NCI-H1105 treated with DMSO at 0.1 percent for 48 hours (cell line): ENCODE data around the gene GPS1.

ENCODE experiments used
- DNase-seq: peaks from one replicate; lab custom pipeline; 2025; lab: John Stamatoyannopoulos, UW

GPS1 gene

DNA sequence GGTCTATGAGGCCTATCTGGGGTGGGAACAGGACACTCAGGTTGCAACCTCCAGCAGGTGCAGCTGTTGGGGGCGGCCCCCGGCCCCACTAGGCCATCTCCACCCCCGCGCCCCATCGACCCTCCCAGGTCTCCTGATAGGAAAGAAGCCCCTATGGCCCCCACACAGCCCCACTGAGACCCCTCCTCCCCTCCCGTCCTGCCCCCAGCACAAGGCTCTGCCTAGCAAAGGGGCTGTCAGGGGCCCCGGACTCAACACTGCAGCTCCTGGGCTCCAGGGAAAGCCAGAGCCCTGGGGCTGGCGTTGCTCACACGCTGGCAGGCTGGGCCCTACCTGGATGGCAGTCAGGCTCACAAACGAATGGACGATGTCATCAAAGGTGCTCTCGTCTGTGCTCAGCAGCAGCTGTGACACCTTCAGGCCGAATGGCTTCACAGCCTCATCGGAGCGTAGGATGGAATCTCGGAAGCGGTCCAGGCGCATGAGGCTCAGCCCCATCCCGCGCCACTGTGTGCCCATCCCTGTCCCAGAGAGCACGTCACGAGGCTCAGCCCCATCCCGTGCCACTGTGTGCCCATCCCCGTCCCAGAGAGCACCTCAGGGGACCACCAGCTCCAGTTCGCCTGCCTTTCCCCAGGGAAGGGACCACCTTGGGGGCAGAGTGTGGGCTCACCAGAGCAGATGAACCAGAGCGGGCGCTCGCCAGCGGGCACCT, 39.0 kb downstream of the GPS1 start:
- no peak for DNase-seq

DNA sequence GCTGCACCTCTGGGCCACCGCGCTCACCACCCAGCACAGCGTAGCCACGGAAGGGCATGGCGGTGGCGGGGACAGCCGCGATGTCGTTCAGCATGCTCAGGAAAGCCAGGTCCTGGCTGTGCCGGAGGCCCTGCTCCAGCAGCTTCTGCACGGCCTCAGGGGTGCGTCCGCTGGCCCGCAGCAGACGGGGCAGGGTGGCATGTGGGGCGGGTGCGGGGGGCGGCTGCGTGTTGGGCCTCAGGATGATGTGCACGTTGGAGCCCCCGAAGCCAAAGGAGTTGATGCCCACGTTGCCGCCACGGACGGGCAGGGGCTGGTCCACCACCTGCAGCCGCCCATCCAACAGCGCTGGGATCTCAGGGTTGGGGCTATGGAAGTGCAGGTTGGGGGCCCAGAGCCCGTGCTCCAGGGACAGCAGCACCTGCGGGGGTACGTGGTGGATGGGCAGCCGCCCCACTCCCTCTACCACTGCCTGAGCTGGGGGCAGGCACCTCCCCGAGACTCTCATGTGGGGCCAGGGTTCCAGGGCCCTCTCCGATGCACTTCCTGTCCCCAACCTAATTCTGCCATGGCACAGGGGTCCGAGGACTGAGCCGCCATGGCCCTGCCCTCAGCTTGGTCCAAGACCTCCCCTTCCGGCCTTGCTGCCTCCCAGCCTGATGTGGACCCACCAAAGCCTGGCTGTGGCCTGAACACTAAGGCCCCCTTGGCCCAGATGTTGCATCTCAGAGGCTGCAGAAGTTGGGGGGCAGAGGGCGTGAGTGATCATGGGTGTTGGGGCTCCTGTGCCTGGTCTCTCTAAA, 39.8 kb downstream of the GPS1 start:
- DNase-seq, result no peak

DNA sequence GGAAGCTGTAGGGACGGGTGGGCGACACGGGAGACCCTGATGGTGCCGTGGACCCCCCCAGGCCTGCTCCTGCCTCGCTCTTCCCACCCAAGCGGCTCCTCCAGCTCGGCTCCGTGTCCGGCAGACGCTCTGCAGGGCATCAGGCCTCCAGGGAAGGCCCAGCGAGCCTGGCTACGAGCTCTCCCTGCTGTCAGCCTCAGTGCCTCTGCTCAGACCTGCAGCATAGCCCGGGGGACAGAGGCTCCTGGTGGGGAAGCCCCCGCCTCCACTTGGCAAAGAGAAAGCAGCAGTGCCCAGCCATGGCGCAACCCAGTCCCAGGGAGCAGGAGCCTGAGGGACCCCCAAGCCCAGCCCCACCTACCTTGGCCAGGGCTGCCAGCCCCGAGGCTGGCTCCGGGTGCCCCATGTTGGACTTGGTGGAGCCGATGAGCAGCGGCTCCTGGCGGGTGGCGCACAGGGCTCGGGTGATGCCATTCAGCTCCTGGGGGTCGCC, 40.4 kb downstream of the GPS1 start:
- DNase-seq, result no peak

DNA sequence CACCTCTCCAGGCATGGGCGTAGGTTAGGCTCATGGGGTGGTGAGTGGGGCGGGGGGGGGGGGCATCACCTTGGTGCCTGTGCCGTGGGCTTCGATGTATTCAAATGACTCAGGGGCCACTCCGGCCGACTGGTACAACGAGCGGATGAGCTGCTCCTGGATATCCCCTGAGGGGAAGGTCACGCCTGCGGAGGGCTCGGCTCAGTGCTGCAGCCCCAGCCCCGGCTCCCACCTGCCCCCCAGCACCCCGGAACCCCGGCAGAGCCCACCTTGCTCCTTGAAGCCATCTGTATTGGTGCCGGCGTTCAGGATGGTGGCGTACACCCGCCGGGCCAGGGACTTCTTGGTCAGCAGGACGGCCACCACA, 40.9 kb downstream of the GPS1 start:
- no peak for DNase-seq

DNA sequence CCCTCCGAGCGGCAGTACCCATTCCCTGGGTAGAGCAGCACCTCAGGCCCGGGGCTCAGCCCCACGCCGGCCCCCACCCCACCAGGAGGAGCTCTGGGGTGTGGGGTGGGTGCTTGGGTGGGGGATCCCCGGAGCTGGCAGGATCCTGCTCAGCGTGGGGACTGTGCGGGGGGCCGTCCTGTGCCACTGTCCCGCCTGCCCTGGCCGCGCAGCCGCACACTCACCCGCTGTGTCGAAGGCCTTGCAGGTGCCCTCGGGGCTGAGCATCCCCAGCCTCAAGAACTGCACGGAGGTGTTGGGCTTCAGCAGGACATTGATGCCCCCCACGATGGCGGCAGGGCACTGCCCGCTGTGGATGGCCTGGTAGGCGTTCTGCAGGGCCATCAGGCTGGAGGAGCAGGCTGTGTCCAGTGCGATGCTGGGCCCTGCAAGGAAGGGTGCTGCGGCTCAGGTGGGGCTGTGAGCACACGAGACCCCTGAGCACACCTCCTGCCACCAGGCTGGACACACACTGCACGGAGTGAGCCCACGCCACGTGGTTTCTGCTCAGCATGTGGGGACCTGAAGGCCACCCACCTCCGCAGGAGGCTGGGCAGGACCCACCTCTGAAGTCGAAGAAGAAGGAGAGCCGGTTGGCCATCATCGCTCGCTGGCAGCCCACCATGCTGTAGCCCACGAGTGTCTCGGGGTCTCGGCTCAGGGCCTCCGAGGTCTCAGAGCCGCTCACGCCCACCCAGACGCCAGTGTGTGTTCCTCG, 41.5 kb downstream of the GPS1 start:
- no peak for DNase-seq

DNA sequence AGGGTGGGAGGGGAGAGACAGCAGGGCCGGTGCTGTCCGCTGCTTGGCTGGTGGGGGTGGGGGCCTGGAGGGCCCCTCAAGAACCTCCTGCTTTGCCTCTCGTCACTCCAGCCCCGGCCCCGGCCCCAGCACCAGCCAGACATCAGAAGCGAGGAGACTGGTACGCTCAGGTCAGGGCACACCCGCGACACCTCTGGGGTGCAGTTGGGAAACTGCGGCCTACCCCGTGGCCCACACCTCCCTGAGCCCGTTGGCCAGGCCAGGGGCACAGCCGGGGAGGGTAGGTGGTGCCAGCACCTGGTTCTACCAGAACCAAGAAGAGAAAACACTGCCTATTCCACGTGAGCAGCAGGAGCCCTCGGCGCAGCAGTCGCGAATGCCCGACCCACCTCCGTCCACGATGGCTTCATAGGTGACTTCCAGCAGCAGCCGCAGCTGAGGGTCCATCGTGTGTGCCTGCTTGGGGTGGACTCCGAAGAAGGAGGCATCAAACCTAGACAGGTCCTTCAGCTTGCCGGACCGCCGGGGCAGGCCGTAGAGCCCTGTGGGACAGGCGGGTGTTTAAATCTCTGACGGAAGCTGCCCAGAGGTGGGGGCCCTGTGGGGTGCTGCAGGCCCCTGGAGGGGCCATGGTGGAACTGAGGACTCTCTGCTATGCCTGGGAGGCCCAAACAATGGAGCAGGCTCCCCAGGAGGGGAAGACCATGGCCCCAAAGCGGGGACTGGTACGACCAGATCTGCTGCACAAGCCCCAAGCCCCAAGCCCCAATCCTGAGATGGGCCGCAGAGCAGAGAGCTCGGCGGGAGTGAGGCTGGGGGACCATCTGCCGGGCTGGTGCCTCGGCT, 43.5 kb downstream of the GPS1 start:
- DNase-seq, result no peak

DNA sequence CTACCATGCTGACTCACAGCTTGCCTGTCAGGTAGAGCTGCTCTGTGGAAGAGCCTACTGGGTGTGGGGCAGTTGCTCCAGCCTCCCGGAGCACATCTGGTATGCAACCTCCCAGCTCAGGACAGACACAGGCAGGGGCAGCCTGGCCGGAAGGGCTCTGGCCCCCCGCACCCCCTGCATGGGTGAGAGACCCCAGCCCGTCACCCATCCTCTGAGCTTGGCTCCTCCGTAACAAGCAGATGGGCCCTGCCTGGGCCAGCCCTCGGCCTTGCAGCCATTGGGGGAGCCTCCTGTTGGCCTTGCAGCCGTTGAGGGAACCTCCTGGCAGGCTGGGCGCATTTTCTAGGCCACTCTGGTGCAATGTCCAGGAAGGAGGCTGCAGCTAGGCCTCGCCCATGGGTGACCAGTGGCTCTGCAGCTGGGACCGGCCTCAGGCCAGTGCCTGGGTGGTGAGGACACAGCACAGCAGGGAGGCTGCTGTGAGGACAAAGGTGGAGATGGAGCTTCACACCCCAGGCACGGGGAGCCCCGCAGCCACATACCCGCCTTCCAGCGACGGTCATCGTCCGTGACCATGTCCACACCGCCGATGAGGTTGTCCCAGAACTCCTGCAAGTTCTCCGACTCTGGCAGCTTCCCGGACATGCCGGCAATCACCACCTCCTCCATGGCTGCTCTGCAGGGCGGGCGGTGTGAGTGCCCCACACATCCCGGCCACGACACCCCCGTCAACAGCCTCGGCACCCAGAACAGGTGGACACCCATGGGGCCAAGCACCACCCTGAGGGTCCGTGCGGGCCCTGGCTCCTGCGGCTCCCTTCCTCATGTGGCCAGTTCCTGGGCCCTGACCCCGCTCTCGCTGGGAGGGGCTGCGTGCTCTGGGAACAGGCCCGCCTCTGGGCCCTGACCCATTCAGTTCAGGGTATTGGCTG, 44.3 kb downstream of the GPS1 start:
- DNase-seq, result no peak

DNA sequence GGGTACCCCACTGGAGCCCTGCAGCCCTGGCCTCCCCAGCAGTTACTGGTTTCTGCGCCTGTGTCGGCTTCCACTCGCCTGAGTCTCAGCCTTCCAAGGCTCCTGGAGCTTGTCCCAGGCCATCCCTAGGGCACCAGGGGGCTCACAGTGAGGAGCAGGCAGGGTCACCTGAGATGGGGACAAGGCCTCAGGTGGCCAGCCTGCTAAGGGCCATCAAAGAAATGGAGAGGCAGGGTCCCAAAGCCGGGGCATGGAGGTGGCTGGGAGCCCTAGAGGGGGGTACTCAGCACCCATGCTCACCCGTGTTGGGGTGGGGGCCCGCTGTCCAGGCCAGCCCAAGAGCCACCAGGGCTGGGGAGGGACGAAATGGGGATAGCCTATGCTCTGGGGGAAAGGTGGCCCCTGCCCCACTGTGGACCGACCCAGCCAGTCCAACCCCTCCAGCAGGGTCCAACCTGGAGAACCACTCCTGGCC, 45.0 kb downstream of the GPS1 start:
- DNase-seq, result no peak

DNA sequence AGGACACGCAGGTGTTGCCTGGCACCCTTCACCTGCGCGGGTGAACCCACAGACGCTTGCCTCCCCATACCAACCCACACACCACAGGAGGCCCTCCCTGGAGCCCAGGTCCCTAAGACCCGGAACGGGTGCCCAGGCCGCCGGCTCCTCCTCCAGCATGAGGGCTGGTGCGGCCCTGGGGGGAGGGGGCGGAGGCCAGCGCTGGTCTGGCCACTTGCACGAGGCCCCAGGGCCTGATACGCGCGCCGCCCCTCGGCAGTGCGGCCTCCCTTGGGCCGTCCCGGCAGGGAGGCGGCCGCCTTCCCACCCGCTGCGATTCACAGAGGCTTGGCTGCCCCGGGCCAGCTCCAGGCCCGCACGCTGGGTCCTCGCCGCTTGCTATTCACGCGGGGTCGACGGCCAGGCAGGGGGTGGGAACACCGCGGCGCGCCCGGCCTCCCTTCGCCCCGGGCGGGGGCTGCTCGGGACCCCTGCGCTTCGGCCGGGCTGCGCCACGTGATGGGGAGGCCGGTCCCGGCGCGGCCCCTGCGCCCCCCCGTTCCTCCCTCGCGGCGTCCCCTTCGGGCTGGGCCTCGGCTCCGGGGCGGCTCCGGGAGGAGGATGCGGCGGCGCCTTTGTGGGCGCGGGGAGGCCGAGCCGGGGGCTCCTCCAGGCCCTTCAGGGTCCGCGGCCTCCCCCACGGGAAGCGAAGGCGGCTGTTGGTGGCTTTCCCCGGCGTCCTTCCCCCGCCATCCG, 45.7 kb downstream of the GPS1 start:
- DNase-seq, result no peak

DNA sequence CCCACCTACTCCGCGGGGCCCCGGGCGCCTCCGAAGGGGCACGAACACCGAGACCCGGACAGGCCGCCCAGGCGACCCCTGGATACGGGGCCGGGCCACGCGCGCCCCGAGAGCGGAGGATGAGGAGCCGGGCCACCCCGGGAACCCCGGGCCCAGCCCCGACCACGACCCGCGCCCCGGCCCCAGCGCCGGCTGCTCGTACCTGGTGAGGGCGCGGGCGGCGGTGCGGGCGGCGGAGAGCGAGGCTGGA, 46.1 kb downstream of the GPS1 start:
- no peak for DNase-seq

DNA sequence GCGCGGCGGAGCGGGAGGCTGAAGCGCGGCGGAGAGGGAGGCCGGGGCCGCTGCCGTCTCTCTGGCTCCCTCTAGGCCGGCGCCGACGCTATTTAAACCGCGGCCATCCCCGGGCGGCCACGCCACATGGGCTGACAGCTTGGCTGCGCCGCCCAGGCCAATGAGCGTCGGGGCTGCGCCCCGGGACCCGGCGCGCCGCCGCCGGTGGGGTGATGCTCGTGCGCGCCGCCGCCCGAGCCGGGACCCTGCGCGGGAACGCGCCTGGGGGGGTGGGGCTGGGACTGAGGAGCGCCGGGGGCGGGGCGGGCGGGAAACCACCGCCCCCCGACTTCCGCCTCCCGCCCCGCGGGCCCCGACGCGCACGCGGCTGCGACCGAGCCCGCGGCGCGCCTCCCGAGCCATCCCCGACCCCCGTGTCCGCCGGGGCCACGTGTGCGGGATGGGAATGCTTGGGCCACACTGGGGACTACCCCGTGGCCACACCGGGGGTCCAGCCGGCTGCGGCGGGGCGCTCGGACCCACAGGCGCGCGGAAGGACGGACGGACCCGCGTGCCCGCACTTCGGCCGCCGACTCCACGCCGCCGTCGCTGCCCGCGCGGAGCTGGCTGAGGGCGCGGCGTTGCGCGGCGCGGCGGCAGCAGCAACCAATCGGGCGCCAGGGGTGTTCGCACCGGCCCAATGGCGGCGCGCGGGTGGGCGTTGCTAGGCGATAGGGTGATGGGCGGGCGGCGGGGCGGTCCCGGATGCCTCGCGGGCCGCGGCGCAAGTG, 46.7 kb downstream of the GPS1 start, which contains the start of gene FASN:
Gene FASN (minus strand): TSS at position 68 of the 770 bp plus-strand sequence. CDS start 1,791 bp downstream, outside the sequence.
- DNase-seq, result peak; percentile 86

DNA sequence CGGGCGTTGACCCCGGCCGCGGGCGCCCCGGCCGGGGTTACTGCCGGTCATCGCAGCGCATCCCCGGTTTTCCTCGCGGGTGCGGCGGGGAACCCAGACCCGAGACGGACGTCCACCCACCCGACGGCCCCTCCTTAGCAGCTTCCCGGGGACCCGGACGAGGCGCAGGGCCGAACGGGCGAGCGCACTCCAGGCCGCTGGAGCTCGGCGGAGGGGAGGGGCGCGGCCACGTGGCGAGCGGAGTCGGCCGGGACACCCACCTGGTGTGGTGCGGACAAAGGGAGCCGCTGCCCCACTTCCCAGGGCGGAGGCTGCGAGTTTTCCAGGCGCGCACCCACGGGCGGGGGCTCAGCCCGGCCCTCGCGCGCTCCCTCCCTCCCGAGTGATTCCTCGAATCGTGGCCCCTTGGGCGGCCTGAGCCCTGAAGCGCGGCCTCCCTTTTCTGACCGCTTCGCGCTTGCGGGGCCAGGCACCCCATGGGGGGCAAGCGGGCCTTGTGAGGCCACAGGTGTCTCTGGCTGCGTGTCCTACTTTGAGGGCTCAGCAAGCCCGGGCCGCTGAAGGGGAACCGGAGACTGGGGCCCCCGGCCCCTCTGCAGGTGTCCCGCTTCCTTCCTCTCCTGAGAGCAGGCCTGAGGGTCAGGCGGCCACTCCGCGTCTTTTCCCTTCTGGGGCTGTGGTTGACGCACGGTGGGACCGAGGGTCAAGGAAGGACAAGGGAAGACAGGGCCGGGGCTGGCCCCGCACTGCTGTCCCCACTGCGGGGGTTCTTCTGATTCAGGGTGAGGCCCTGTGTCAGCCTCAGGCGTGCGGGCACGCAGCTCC, 47.5 kb downstream of the GPS1 start:
- no peak for DNase-seq

DNA sequence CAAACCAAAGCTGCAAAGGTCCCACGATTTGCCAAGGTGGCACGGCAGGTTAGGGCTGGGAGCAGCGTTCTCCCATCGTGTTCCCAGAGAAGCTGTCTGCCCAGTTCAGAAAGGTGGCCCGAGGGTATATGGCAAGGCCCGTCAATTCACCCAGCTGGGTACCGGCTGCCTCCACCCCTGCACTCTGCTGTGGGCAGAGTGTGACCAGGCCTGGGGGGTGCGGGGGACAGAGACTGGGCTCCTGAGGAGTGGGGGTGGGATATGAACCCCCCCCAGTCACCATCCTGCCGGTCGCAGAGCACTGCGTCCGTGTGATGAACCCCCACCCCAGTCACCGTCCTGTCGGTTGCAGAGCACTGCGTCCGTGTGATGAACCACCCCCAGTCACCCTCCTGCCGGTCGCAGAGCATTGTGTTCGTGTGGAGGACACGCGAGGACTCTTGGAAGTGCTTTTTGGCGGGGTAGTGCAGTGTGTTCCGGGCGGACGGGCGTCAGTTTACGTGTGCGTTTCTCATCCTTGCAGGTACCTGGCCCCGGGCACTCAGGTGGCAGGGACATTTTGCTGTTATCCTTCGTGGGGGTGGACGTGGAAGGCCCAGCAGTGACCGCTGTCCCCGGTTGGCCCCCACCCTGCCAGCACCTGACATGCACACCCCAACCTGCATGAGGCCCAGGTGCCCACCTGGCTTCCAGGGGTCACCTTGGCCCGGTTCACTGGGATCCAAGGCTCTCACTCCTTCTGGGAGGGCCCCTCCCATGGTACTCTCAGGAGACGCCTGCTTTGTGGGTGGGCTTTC, 49.0 kb downstream of the GPS1 start:
- DNase-seq, result no peak

DNA sequence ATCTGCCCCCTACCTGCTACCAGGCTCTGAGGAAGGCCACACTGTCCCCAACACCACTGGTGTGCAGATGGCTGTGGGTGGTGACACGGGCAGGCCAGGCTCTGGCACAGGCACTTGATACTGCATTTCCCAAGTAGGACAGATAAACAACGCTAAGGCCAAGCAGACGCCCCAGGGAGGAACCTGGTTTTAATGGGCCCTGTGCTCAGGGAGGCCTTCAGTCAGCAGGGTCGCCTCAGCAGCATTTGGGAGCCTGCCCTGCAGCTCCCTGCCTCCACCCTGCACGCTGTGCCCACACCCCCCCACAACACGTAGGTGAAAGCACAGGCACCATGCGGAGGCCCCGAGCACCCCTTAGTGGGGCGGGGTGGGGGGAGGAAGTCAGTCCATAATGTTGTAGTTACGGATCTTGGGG, 49.6 kb downstream of the GPS1 start:
- DNase-seq, result no peak

DNA sequence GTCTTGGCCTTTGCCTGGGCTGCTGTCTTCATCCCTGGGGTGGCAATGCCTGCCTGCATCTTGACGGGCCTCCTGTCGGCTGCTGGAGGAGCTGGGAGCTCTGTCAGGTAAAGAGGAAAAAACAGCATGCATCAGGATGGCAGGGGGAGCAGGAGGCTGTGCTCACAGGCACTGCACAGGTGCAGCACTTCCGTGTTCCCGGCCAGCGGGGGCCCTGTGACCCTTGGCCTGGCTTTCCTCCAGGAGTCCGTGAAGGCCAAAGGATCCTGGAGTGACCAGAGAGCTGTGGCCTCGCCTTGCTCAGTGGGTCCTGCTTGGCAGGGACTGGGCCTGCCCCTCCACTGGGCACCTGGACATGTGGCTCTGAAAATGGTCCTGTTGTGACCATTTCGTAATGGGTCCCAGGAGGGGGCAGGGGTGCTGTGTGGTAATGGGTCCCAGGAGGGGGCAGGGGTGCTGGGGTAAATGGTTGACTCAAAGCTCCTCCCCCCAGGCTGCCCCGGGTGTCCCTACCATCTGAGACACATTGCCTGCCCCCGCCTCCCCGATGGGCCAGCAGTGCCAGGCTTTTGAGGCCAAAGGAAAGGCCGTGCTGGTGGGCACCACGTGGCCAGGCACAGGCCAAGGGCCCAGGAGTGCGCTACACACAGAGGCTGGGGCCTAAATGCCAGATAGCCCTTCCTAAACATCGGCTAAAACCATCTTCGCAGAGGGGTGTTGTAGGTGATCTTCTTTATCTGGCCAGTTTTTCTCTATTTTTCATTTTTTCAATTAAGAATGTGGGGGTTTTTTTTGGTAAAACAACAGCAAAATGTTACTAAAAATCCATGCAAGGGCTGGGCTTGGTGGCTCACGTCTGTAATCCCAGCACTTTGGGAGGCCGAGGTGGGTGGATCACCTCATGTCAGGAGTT, 50.3 kb downstream of the GPS1 start:
- no peak for DNase-seq
